Measurements from ENCODE around the gene PPP1R9A.

PPP1R9A gene

DNA sequence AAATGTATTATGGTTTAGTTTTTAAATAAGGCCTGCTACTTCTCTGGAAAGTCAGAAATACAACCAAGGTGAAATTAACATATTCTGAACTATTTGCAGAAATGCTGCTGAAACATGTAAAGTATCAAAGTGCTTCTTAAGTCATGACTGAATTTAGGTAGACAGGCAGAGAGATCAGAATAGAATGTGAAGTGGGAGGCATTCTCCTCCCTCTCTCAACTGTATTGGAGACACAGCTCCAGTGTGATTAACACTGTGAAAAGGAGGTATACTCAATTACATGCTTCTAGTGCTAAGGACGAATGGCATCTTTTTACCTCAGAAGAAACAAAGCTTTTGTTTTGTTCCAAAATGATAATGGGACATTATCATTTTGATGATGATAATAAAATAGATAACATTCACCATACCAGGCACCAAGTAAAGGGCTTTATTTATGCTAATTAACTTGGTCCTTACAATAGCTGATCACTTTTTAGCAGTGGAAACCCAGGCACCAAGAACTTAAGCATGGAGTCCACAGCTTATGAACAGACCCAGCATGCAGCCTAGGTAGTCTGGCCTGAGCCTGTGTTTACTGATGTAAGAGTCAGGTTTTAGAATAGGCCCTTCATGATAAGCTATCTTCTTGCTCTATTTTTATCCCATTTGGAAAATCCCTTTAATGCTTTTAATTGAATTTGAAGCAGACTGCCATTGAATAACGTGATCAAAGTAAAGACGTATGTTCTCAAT is 26.0 kb downstream of the PPP1R9A start:
- H3K27me3 Mint-ChIP-seq (ENCODE audit: low read depth), result no peaks in the 10 kb centered on the region
- no peaks in the 10 kb centered on the region for H3K9me3 Mint-ChIP-seq
- no peak overlapping the region for H3K4me3 Mint-ChIP-seq
- H3K36me3 Mint-ChIP-seq (ENCODE audit: low read depth), result no peaks in the 10 kb centered on the region
- H3K27ac Mint-ChIP-seq, result no peak overlapping the region
- DNase-seq (ENCODE audit: low spot score), result no peak
- H3K4me1 Mint-ChIP-seq (ENCODE audit: low read depth), result no peaks in the 10 kb centered on the region

DNA sequence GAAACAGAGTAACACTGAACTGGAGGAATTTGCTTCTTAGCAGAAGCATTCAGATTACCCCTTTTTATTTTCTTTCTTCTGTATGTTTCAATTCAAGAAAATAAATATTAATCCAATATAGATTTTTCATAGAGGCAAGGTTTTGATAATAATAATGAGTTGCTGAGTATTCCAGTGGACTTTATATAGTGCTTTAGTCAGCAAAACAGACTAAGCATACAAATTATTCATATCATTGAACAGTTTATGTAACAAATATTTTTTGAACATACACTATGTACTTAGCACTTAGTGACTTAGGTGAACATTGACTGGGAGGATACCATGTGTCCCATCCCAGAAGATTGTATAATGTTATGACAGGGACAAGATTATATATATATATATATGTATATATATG is 32.0 kb downstream of the PPP1R9A start:
- H3K4me1 Mint-ChIP-seq (ENCODE audit: low read depth), result no peaks in the 10 kb centered on the region
- no peaks in the 10 kb centered on the region for H3K9me3 Mint-ChIP-seq
- no peaks in the 10 kb centered on the region for H3K27me3 Mint-ChIP-seq (ENCODE audit: low read depth)
- H3K4me3 Mint-ChIP-seq, result no peak overlapping the region
- no peaks in the 10 kb centered on the region for H3K36me3 Mint-ChIP-seq (ENCODE audit: low read depth)
- H3K27ac Mint-ChIP-seq, result no peak overlapping the region
- DNase-seq (ENCODE audit: low spot score), result no peak

DNA sequence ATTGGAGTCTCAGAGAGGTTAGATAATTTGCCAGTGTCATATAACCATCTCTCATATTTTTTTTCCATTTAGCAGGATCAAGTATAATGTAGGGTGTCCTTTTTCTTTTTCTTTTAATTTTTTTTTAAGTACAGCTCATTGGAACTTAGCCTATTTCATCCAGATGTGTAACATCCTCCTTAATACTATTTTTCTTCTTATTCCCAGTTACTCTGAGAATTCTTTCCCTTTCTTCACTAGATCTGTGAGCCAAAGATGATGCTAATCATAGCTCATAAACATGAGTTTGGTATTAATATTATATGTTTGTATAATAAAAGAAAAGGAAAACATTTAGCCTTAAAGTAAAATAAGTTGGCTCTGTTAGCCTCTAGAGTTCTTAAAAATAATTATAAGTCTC is 32.8 kb downstream of the PPP1R9A start:
- Mint-ChIP-seq H3K36me3 (ENCODE audit: low read depth) (no peaks in the 10 kb centered on the region), H3K27me3 (ENCODE audit: low read depth) (no peaks in the 10 kb centered on the region), H3K27ac (no peak overlapping the region), H3K4me1 (ENCODE audit: low read depth) (no peaks in the 10 kb centered on the region), H3K4me3 (no peak overlapping the region), H3K9me3 (no peaks in the 10 kb centered on the region)
- no peak for DNase-seq (ENCODE audit: low spot score)

- no peaks in the 10 kb centered on the region for H3K36me3 Mint-ChIP-seq (ENCODE audit: low read depth)
- H3K4me3 Mint-ChIP-seq, result no peak overlapping the region
- H3K4me1 Mint-ChIP-seq (ENCODE audit: low read depth), result no peaks in the 10 kb centered on the region
- no peaks in the 10 kb centered on the region for H3K27me3 Mint-ChIP-seq (ENCODE audit: low read depth)
- H3K27ac Mint-ChIP-seq, result no peak overlapping the region
- DNase-seq (ENCODE audit: low spot score), result no peak
- no peaks in the 10 kb centered on the region for H3K9me3 Mint-ChIP-seq
Measured at GRCh38 chr7:94941844-94942632, 34.6 kb downstream of the PPP1R9A start.

GRCh38 chr7:94943134-94943533 is 35.7 kb downstream of the PPP1R9A start:
- H3K4me3 Mint-ChIP-seq, result no peak overlapping the region
- no peak for DNase-seq (ENCODE audit: low spot score)
- H3K27ac Mint-ChIP-seq, result no peak overlapping the region
- no peaks in the 10 kb centered on the region for H3K27me3 Mint-ChIP-seq (ENCODE audit: low read depth)
- no peaks in the 10 kb centered on the region for H3K9me3 Mint-ChIP-seq
- no peaks in the 10 kb centered on the region for H3K36me3 Mint-ChIP-seq (ENCODE audit: low read depth)
- no peaks in the 10 kb centered on the region for H3K4me1 Mint-ChIP-seq (ENCODE audit: low read depth)

DNA sequence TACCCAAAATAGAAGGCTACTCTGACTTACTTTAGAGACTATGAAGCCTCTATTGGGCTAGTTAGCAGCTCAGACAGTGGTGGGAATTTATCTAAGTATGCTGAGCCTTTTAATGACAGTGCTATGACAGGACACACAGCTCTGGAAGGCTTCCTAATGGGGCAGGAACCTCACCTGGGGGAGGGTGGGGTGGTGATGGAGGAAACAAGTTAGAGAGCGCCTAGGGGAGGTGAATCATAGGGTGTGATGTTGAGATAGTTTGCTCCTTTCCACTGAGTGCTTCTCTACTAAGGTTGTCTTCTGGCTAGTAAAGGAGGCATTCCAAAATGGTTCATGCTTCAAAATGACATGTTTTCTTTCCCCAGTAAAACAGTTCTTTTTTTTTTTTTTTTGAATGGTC is 42.1 kb downstream of the PPP1R9A start:
- Mint-ChIP-seq H3K9me3 (no peaks in the 10 kb centered on the region), H3K27ac (no peak overlapping the region)

GRCh38 chr7:94955807-94956206 is 48.4 kb downstream of the PPP1R9A start:
- H3K27ac Mint-ChIP-seq, result no peak overlapping the region
- H3K36me3 Mint-ChIP-seq (ENCODE audit: low read depth), result no peaks in the 10 kb centered on the region
- no peaks in the 10 kb centered on the region for H3K9me3 Mint-ChIP-seq
- no peak overlapping the region for H3K4me3 Mint-ChIP-seq
- no peak for DNase-seq (ENCODE audit: low spot score)
- H3K4me1 Mint-ChIP-seq (ENCODE audit: low read depth), result no peaks in the 10 kb centered on the region
- H3K27me3 Mint-ChIP-seq (ENCODE audit: low read depth), result no peaks in the 10 kb centered on the region

More for the DNA sequence above, 42.1 kb downstream of the PPP1R9A start:
- no peaks in the 10 kb centered on the region for H3K27me3 Mint-ChIP-seq (ENCODE audit: low read depth)
- H3K4me1 Mint-ChIP-seq (ENCODE audit: low read depth), result no peaks in the 10 kb centered on the region
- DNase-seq (ENCODE audit: low spot score), result no peak
- no peak overlapping the region for H3K4me3 Mint-ChIP-seq
- no peaks in the 10 kb centered on the region for H3K36me3 Mint-ChIP-seq (ENCODE audit: low read depth)

GRCh38 chr7:94957061-94957460 is 49.7 kb downstream of the PPP1R9A start:
- Mint-ChIP-seq H3K4me3 (no peak overlapping the region), H3K27me3 (ENCODE audit: low read depth) (no peaks in the 10 kb centered on the region), H3K4me1 (ENCODE audit: low read depth) (no peaks in the 10 kb centered on the region), H3K36me3 (ENCODE audit: low read depth) (no peaks in the 10 kb centered on the region), H3K27ac (no peak overlapping the region), H3K9me3 (no peaks in the 10 kb centered on the region)
- no peak for DNase-seq (ENCODE audit: low spot score)

DNA sequence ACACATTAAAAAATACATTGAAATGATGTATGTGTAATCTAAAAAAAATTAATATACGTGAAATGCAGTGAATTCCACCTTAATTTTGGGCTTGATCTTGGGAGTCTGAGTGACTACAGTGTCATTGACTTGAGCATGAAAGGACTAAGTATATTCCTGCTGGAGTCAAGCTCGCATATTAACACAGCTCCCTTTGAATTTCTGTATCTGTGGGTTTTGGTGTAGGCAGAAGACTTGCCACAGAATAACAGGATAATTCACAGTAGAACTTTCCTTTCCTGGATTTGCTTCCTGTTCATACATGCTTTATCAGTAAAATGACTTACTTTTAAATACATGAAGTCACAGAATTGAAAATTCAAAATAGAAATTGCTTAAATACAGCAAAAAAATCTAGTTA is 55.3 kb downstream of the PPP1R9A start:
- Mint-ChIP-seq H3K27ac (no peak overlapping the region), H3K36me3 (ENCODE audit: low read depth) (no peaks in the 10 kb centered on the region), H3K4me1 (ENCODE audit: low read depth) (no peaks in the 10 kb centered on the region), H3K27me3 (ENCODE audit: low read depth) (no peaks in the 10 kb centered on the region), H3K4me3 (no peak overlapping the region), H3K9me3 (no peaks in the 10 kb centered on the region)
- no peak for DNase-seq (ENCODE audit: low spot score)

DNA sequence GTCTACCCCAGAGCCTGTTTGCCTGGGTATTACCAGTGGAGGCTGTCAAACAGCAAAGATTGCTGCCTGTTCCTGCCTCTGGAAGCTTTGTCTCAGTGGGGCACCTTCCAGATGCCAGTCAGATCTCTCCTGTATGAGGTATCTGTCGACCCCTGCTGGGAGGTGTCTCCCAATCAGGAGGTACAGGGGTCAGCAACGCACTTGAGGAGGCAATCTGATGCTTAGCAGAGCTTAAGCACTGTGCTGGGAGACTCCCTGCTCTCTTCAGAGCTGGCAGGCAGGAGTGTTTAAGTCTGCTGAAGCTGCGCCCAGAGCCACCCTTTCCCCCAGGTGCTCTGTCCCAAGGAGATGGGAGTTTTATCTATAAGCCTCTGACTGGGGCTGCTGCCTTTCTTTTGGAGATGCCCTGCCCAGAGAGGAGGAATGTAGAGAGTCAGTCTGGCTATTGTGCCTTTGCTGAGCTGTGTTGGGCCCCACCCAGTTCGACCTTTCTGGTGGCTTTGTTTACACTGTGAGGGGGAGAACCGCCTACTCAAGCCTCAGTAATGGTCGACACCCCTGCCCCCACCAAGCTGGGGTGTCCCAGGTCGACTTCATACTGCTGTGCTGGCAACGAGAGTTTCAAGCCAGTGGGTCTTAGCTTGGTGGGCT is 62.2 kb downstream of the PPP1R9A start:
- Mint-ChIP-seq H3K27me3 (ENCODE audit: low read depth) (no peaks in the 10 kb centered on the region), H3K27ac (no peak overlapping the region), H3K36me3 (ENCODE audit: low read depth) (no peaks in the 10 kb centered on the region), H3K4me1 (ENCODE audit: low read depth) (no peaks in the 10 kb centered on the region), H3K4me3 (no peak overlapping the region), H3K9me3 (no peaks in the 10 kb centered on the region)
- no peak for DNase-seq (ENCODE audit: low spot score)

- no peak for DNase-seq (ENCODE audit: low spot score)
- Mint-ChIP-seq H3K9me3 (no peaks in the 10 kb centered on the region), H3K36me3 (ENCODE audit: low read depth) (no peaks in the 10 kb centered on the region), H3K27me3 (ENCODE audit: low read depth) (no peaks in the 10 kb centered on the region), H3K27ac (no peak overlapping the region), H3K4me1 (ENCODE audit: low read depth) (no peaks in the 10 kb centered on the region), H3K4me3 (no peak overlapping the region)
Measured at GRCh38 chr7:94970085-94970576, 62.7 kb downstream of the PPP1R9A start.

DNA sequence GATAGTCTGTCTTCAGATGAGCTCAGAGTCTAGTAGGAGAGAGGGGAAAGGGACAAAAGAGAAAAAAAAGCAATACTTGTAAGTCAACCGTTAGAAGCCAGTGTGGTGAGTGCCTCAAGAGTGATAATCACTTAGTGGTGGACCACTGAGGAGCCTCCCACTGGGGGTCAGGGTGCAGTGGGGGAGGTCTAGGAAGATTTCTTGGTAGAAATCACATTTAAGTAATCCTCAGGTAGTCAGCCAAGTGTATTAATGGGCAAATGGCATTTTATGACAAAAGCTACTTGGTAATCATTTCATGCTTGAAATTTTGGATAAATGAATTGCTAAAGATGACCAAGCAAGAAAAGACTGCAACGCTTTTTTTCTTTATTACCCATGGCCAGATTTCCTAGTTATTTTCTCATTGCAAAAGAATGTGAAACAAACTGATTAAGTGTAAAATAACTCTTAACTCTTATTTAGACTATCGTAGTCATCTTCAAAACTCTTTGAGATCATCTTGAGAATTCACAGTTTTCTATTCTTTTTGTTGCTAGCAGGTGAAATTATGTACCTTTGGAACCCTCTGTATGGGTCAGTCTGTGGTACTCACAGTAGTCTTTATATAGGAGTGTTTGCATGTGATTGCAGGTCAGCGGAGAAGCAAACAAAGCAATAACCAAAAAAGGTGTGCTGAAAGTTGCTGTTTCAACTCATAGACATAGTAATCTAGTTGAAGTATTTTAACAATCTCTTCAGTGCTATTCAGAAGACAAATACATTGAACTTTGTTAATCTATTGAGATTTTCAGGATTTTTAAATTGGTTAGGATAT is 63.9 kb downstream of the PPP1R9A start:
- Mint-ChIP-seq H3K36me3 (ENCODE audit: low read depth) (no peaks in the 10 kb centered on the region), H3K4me1 (ENCODE audit: low read depth) (no peaks in the 10 kb centered on the region), H3K27ac (no peak overlapping the region), H3K9me3 (no peaks in the 10 kb centered on the region), H3K4me3 (no peak overlapping the region), H3K27me3 (ENCODE audit: low read depth) (no peaks in the 10 kb centered on the region)
- DNase-seq (ENCODE audit: low spot score), result no peak

DNA sequence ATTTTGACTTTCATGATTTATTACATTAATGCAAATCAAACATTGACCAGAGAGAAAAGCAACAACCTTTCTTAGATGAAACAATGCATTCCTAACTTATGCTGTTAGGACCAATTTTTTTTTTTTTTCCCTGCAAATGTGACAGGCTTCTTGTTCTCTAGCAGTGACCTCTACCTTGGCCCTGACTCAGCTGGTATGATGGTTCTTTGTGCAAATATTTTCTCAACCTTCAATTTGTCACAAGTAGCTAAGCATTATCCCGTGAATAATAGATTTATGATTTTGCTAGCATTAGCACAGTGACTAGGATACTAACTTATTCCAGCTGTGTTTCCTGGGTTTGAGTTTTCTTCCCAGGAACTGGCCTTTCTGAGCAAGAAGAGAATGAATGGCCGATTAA is 64.9 kb downstream of the PPP1R9A start:
- H3K4me1 Mint-ChIP-seq (ENCODE audit: low read depth), result no peaks in the 10 kb centered on the region
- DNase-seq (ENCODE audit: low spot score), result no peak
- H3K4me3 Mint-ChIP-seq, result no peak overlapping the region
- no peaks in the 10 kb centered on the region for H3K36me3 Mint-ChIP-seq (ENCODE audit: low read depth)
- no peaks in the 10 kb centered on the region for H3K27me3 Mint-ChIP-seq (ENCODE audit: low read depth)
- no peaks in the 10 kb centered on the region for H3K9me3 Mint-ChIP-seq
- H3K27ac Mint-ChIP-seq, result no peak overlapping the region
